ENCODE measurements around the gene RAG2. TPM values are rescaled to one million over a fixed set of nuclear protein-coding genes. Genes with fewer than 3 reads are reported as not detected.

Gene RAG2
- total RNA-seq, 1 experiment from 2014 or later, result not detected

DNA sequence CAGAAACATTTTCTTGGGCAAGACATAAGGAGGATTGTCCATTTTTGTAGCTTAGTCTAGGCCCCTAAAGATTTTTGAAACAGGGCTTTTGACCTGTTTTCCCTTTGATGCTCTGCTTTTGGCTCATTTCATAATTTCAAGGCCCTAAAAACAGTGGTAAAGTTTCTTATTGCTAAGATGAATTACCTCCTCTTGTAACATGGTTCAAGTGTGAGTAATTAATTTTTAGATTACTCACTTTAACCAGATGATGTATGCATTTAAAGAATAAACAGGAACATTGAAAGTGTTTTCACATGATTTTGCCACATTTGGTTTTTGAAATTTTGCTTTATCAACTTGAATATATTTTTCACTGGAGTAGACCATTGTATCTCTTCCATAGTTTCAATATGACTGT is 1.2 kb downstream of the RAG2 start:
- Histone ChIP-seq H3K9me3 (ENCODE audit: control insufficient read depth in 1 of 2, insufficient read depth in 1 of 2, low read depth in 1 of 2, low read length in 2 of 2) (no peaks in the 10 kb centered on the region), H3K27ac (ENCODE audit: low read depth, low read length) (no peak overlapping the region), H3K4me3 (replicated peaks in 1 of 2; ENCODE audit: low read depth in 1 of 2, low read length in 2 of 2) (no peak overlapping the region), H3K27me3 (ENCODE audit: insufficient read depth, low read length) (no peaks in the 10 kb centered on the region), H4K20me1 (ENCODE audit: insufficient read depth) (no peaks in the 10 kb centered on the region), H3K9me2 (ENCODE audit: insufficient read depth) (no peaks in the 10 kb centered on the region), H3K9ac (ENCODE audit: low read length) (no peak overlapping the region), H3K79me2 (ENCODE audit: insufficient read depth, low read length) (no peaks in the 10 kb centered on the region), H3K4me2 (ENCODE audit: low read length) (no peak overlapping the region), H2AFZ (ENCODE audit: low read depth, low read length, poor library complexity, severe bottlenecking) (no peak overlapping the region), H3K36me3 (ENCODE audit: control insufficient read depth in 1 of 2, insufficient read depth in 2 of 2, low read length in 2 of 2) (no peaks in the 10 kb centered on the region), H3K4me1 (ENCODE audit: control insufficient read depth in 1 of 2, insufficient read depth in 2 of 2, low read length in 2 of 2) (peaks cover 4 to 6% of the 10 kb centered on the region in 2 experiments; a peak in 1 of 4 replicates)
- TF ChIP-seq, protein P1, sequence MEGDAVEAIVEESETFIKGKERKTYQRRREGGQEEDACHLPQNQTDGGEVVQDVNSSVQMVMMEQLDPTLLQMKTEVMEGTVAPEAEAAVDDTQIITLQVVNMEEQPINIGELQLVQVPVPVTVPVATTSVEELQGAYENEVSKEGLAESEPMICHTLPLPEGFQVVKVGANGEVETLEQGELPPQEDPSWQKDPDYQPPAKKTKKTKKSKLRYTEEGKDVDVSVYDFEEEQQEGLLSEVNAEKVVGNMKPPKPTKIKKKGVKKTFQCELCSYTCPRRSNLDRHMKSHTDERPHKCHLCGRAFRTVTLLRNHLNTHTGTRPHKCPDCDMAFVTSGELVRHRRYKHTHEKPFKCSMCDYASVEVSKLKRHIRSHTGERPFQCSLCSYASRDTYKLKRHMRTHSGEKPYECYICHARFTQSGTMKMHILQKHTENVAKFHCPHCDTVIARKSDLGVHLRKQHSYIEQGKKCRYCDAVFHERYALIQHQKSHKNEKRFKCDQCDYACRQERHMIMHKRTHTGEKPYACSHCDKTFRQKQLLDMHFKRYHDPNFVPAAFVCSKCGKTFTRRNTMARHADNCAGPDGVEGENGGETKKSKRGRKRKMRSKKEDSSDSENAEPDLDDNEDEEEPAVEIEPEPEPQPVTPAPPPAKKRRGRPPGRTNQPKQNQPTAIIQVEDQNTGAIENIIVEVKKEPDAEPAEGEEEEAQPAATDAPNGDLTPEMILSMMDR (IDR thresholded peaks at IDR 0.05 in 2 of 3, conservative IDR thresholded peaks at IDR 0.05 in 1 of 3; ENCODE audit: borderline replicate concordance in 1 of 3, insufficient read depth in 1 of 3, low read depth in 2 of 3, low read length in 2 of 3), result no peak
- TF ChIP-seq YY1 (IDR thresholded peaks at IDR 0.05; ENCODE audit: extremely low read depth, insufficient replicate concordance, low read depth, low read length), result no peak
- no peak for ATAC-seq
- CTCF ChIA-PET, result no interaction called here
- BruUV-seq (replicated peaks), result no TSS peak
- intact Hi-C loops (cut with micrococcal nuclease), result no loop called here
- no peak for DNase-seq (ENCODE audit: low read depth, low spot score)
- RAD21 ChIA-PET (ENCODE audit: low non-redundant PET in 1 of 2, low total read pairs in 2 of 2, uncharacterized antibody in 2 of 2, unreplicated experiment in 2 of 2), result no interaction called here
- POLR2A ChIA-PET, result no interaction called here

DNA sequence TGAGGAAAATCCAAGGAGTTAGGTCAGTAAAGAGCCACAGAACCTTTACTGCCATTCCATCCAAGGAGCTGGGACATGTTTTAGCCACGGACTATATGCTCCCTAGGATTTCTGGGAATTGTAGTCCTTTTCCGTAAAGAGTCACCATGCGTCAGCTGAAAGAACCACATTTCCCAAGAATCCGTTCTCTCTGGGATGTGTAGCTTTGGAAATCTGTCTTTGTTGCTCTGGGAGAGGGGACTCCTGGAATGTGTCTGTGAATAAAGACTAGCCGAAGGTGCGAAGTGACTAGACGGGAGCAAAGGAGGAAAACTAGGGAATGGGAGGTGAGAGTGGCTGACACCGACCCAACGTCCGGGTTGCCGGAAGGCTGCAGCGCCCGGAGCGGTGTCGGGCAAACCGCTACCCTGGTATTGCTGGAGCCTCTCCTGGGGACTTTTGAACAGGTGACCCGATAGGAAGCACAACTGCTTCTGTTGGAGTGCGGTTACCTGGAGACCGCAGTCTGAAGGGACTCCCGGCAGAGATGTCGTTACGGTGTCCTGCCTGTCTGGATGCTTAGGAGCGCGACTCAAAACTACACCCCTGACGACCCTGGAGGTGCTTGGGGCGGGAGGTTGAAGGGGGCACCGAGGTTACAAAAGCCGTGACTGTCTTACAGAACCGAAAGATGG is 3.6 kb downstream of the RAG2 start, which contains the start of gene IFTAP:
Gene IFTAP (plus strand): TSS at position 187 of the 674 bp plus-strand sequence. CDS start 15,602 bp downstream, outside the sequence.
- peak; percentile 99 for ATAC-seq
- TSS peak; percentile 77 for BruUV-seq (replicated peaks)
- TF ChIP-seq POLR2A (IDR thresholded peaks at IDR 0.05; ENCODE audit: borderline replicate concordance, extremely low read depth, insufficient read depth, insufficient read length), result peak; percentile 53
- peak; percentile 57 for TF ChIP-seq POLR2AphosphoS5 (IDR thresholded peaks at IDR 0.05; ENCODE audit: low read depth, low read length)
- peak; percentile 2; the same call in 1 of the 2 replicates for TF ChIP-seq RAD21 (IDR thresholded peaks at IDR 0.05; ENCODE audit: low read depth)
- 0 out of 2 replicates have a peak, but pooled peaks have one; percentile 8 for TF ChIP-seq JUND (IDR thresholded peaks at IDR 0.05)
- no peak for TF ChIP-seq FOSL1 (IDR thresholded peaks at IDR 0.05; ENCODE audit: low read depth)
- TF ChIP-seq, protein P2, sequence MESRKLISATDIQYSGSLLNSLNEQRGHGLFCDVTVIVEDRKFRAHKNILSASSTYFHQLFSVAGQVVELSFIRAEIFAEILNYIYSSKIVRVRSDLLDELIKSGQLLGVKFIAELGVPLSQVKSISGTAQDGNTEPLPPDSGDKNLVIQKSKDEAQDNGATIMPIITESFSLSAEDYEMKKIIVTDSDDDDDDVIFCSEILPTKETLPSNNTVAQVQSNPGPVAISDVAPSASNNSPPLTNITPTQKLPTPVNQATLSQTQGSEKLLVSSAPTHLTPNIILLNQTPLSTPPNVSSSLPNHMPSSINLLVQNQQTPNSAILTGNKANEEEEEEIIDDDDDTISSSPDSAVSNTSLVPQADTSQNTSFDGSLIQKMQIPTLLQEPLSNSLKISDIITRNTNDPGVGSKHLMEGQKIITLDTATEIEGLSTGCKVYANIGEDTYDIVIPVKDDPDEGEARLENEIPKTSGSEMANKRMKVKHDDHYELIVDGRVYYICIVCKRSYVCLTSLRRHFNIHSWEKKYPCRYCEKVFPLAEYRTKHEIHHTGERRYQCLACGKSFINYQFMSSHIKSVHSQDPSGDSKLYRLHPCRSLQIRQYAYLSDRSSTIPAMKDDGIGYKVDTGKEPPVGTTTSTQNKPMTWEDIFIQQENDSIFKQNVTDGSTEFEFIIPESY (IDR thresholded peaks at IDR 0.05; ENCODE audit: extremely low read depth, insufficient replicate concordance, low read length), result no peak
- no peak for TF ChIP-seq ZNF274 (IDR thresholded peaks at IDR 0.05; ENCODE audit: low read depth, low read length)
- no peak for TF ChIP-seq ZFX (IDR thresholded peaks at IDR 0.05)
- TF ChIP-seq EZH2phosphoT487 (IDR thresholded peaks at IDR 0.05; ENCODE audit: borderline replicate concordance), result no peak
- TF ChIP-seq TCF7L2 (IDR thresholded peaks at IDR 0.05; ENCODE audit: borderline replicate concordance, extremely low read depth, insufficient read depth, insufficient read length), result peak; percentile 39
- TF ChIP-seq EGR1 (IDR thresholded peaks at IDR 0.05; ENCODE audit: low read depth), result no peak
- TF ChIP-seq CBX3 (IDR thresholded peaks at IDR 0.05; ENCODE audit: low read depth), result peak; percentile 97
- TF ChIP-seq MAX (IDR thresholded peaks at IDR 0.05), result peak; percentile 69
- peak; percentile 28; the same call in 1 of the 2 replicates for TF ChIP-seq SIN3A (IDR thresholded peaks at IDR 0.05; ENCODE audit: low read depth)
- TF ChIP-seq SRF (IDR thresholded peaks at IDR 0.05; ENCODE audit: low read depth), result peak; percentile 79

More for the DNA sequence above, 3.6 kb downstream of the RAG2 start, which contains the start of gene IFTAP:
- intact Hi-C loops (cut with micrococcal nuclease), result no loop called here
- Histone ChIP-seq H3K79me2 (ENCODE audit: insufficient read depth, low read length) (no peaks in the 10 kb centered on the region), H3K9me2 (ENCODE audit: insufficient read depth) (no peaks in the 10 kb centered on the region), H3K4me1 (ENCODE audit: control insufficient read depth in 1 of 2, insufficient read depth in 2 of 2, low read length in 2 of 2) (peaks cover 4 to 6% of the 10 kb centered on the region in 2 experiments; a peak in 1 of 4 replicates), H3K9me3 (ENCODE audit: control insufficient read depth in 1 of 2, insufficient read depth in 1 of 2, low read depth in 1 of 2, low read length in 2 of 2) (no peaks in the 10 kb centered on the region), H3K4me2 (ENCODE audit: low read length) (peak within 1 kb of the TSS; percentile 78), H3K36me3 (ENCODE audit: control insufficient read depth in 1 of 2, insufficient read depth in 2 of 2, low read length in 2 of 2) (no peaks in the 10 kb centered on the region), H3K4me3 (replicated peaks in 1 of 2; ENCODE audit: low read depth in 1 of 2, low read length in 2 of 2) (peak within 1 kb of the TSS; percentile 62 to 71), H4K20me1 (ENCODE audit: insufficient read depth) (no peaks in the 10 kb centered on the region), H3K9ac (ENCODE audit: low read length) (peak within 1 kb of the TSS; percentile 47), H2AFZ (ENCODE audit: low read depth, low read length, poor library complexity, severe bottlenecking) (peak within 1 kb of the TSS; percentile 97), H3K27me3 (ENCODE audit: insufficient read depth, low read length) (peaks cover 20% of the 10 kb centered on the region), H3K27ac (ENCODE audit: low read depth, low read length) (no peak within 1 kb of the TSS)
- peak; percentile 88 for DNase-seq (ENCODE audit: low read depth, low spot score)
- POLR2A ChIA-PET, result interaction anchor here (0.7 kb wide), 1 partner anchor 11 kb away, joined by 4 read pairs; no protein-coding TSS in a partner anchor
- RAD21 ChIA-PET (ENCODE audit: low non-redundant PET in 1 of 2, low total read pairs in 2 of 2, uncharacterized antibody in 2 of 2, unreplicated experiment in 2 of 2), result no interaction called here
- CTCF ChIA-PET, result interaction anchor here (1.0 kb wide), 1 partner anchor 152 kb away, joined by 5 read pairs; no protein-coding TSS in a partner anchor
